IMR-90 (cell line): ENCODE measurements around the gene C19orf47. TPM values are rescaled to one million over a fixed set of nuclear protein-coding genes. Genes with fewer than 3 reads are reported as not detected.

Experiments
- ATAC-seq: fragments of 200-7000 bp; cut with Tn5 transposase; 2 replicates; pipeline ENCODE4 v1.9.1; 2020; ENCODE audit warnings: low read depth, mild to moderate bottlenecking, moderate library complexity
- BruUV-seq: library from RNA; stranded (reverse); fragments of 400-500 nt; replicated peaks from 2 replicates; lab custom pipeline; 2021; lab: Mats Ljungman, UMichigan
- CTCF ChIA-PET: fragments of 300-600 bp; formaldehyde crosslinking; extraction: SDS; loops from one replicate; lab custom pipeline; 2021; ENCODE audit warnings: antibody characterized with exemption; lab: Yijun Ruan, JAX
- POLR2A ChIA-PET: fragments of 300-600 bp; sonication (Branson Sonifier 250); formaldehyde crosslinking; loops from one replicate; lab custom pipeline; 2022; ENCODE audit warnings: antibody characterized with exemption; ENCODE audit not compliant: unreplicated experiment; lab: Charles Lee
- DNase-seq: peaks from one replicate; pipeline ENCODE4 v3.0.0; 2013
- H2AFZ ChIP-seq: replicated peaks from 2 replicates; pipeline ENCODE3; 2013; ENCODE audit warnings: low read length, mild to moderate bottlenecking; ENCODE audit not compliant: poor library complexity
- H2AK5ac ChIP-seq: 2 replicates; pipeline ENCODE4 v1.6.1; 2013; ENCODE audit warnings: low read depth, low read length, inconsistent platforms
- H2AK9ac ChIP-seq: replicated peaks from 2 replicates; pipeline ENCODE3; 2013; ENCODE audit warnings: mild to moderate bottlenecking, low read depth, low read length, moderate library complexity; ENCODE audit not compliant: poor library complexity
- H2BK120ac ChIP-seq: 2 replicates; pipeline ENCODE4 v1.6.1; 2013; ENCODE audit warnings: low read depth, low read length, inconsistent platforms
- H2BK15ac ChIP-seq: 3 replicates; pipeline ENCODE4 v1.6.1; 2013; ENCODE audit warnings: low read depth, low read length, inconsistent platforms
- H2BK20ac ChIP-seq: 2 replicates; pipeline ENCODE4 v1.6.1; 2013; ENCODE audit warnings: low read depth, mild to moderate bottlenecking, inconsistent platforms, low read length, moderate library complexity
- H2BK5ac ChIP-seq: 2 replicates; pipeline ENCODE4 v1.6.1; 2013; ENCODE audit warnings: mild to moderate bottlenecking, low read depth, low read length, inconsistent platforms; ENCODE audit not compliant: poor library complexity, severe bottlenecking
- H3K14ac ChIP-seq: replicated peaks from 2 replicates; pipeline ENCODE4 v1.6.1; 2013; ENCODE audit warnings: low read depth, low read length, inconsistent platforms
- H3K18ac ChIP-seq: 2 replicates; pipeline ENCODE4 v1.6.1; 2013; ENCODE audit warnings: low read depth, low read length, control low read depth
- H3K23ac ChIP-seq: 2 replicates; pipeline ENCODE4 v1.6.1; 2013; ENCODE audit warnings: low read depth, low read length, inconsistent platforms
- H3K27ac ChIP-seq: 2 replicates; pipeline ENCODE4 v1.5.1; 2013; ENCODE audit warnings: mild to moderate bottlenecking, control low read depth, low read length; ENCODE audit not compliant: insufficient read depth
- H3K27me3 ChIP-seq: 2 replicates; pipeline ENCODE4 v1.6.1; 2013; ENCODE audit warnings: low read length; ENCODE audit not compliant: control insufficient read depth, insufficient read depth
- H3K36me3 ChIP-seq: 2 replicates; pipeline ENCODE4 v1.6.1; 2013; ENCODE audit warnings: low read length, mixed read lengths; ENCODE audit not compliant: control insufficient read depth, insufficient read depth
- H3K4ac ChIP-seq: 2 replicates; pipeline ENCODE4 v1.6.1; 2013; ENCODE audit warnings: low read depth, low read length, inconsistent platforms
- H3K4me1 ChIP-seq: 2 replicates; pipeline ENCODE4 v1.6.1; 2013; ENCODE audit warnings: low read length, mixed read lengths; ENCODE audit not compliant: control insufficient read depth, insufficient read depth
- H3K4me2 ChIP-seq: 2 replicates; pipeline ENCODE4 v1.6.1; 2013; ENCODE audit warnings: low read depth, mild to moderate bottlenecking, control low read depth, low read length, moderate library complexity
- H3K4me3 ChIP-seq: 2 replicates; pipeline ENCODE4 v1.5.1; 2013; ENCODE audit warnings: low read depth, mild to moderate bottlenecking, control low read depth, low read length, moderate library complexity; ENCODE audit not compliant: insufficient read depth
- H3K56ac ChIP-seq: 2 replicates; pipeline ENCODE4 v1.6.1; 2013; ENCODE audit warnings: low read length, inconsistent platforms; ENCODE audit not compliant: insufficient read depth; ENCODE audit errors: extremely low read depth
- H3K79me1 ChIP-seq, 2 experiments: 2 replicates each; pipeline ENCODE4 v1.6.1; 2013; ENCODE audit warnings: low read length in 2 of 2, inconsistent platforms in 1 of 2, low read depth in 1 of 2
- H3K9ac ChIP-seq: 2 replicates; pipeline ENCODE4 v1.6.1; 2013; ENCODE audit warnings: low read depth, low read length, control low read depth
- H3K9me1 ChIP-seq: 2 replicates; pipeline ENCODE4 v1.6.1; 2013; ENCODE audit warnings: low read length, inconsistent platforms; ENCODE audit not compliant: insufficient read depth
- H3K9me3 ChIP-seq: 2 replicates; pipeline ENCODE4 v1.6.1; 2013; ENCODE audit warnings: low read length; ENCODE audit not compliant: control insufficient read depth, insufficient read depth
- H4K20me1 ChIP-seq: 2 replicates; pipeline ENCODE4 v1.6.1; 2013; ENCODE audit warnings: low read length, inconsistent platforms; ENCODE audit not compliant: insufficient read depth
- H4K5ac ChIP-seq: 2 replicates; pipeline ENCODE4 v1.6.1; 2013; ENCODE audit warnings: mild to moderate bottlenecking, low read depth, low read length, control low read depth
- H4K8ac ChIP-seq, 2 experiments: 2 replicates each; pipeline ENCODE4 v1.6.1; 2013; ENCODE audit warnings: low read depth in 2 of 2, low read length in 2 of 2, control low read depth in 1 of 2, inconsistent platforms in 1 of 2
- H4K91ac ChIP-seq: 2 replicates; pipeline ENCODE4 v1.6.1; 2013; ENCODE audit warnings: low read depth, low read length, inconsistent platforms; ENCODE audit not compliant: insufficient read depth
- BHLHE40 ChIP-seq: fragments of 150-350 bp; IDR thresholded peaks from 2 replicates; pipeline ENCODE4 v1.6.1; 2016; ENCODE audit warnings: mild to moderate bottlenecking, low read depth, low read length
- CEBPB ChIP-seq: IDR thresholded peaks from 2 replicates; pipeline ENCODE4 v1.6.1; 2012; ENCODE audit warnings: low read depth, low read length, improper control_type of control experiment
- CHD1 ChIP-seq: IDR thresholded peaks from 2 replicates; pipeline ENCODE4 v1.6.1; 2012; ENCODE audit warnings: low read depth, low read length, improper control_type of control experiment
- FOS ChIP-seq: fragments of 150-350 bp; IDR thresholded peaks from 2 replicates; pipeline ENCODE4 v1.6.1; 2016; ENCODE audit warnings: low read depth, low read length
- MAFK ChIP-seq: IDR thresholded peaks from 2 replicates; pipeline ENCODE4 v1.6.1; 2012; ENCODE audit warnings: low read depth, low read length, improper control_type of control experiment
- MAZ ChIP-seq: IDR thresholded peaks from 2 replicates; pipeline ENCODE4 v1.6.1; 2012; ENCODE audit warnings: low read depth, mild to moderate bottlenecking, low read length, improper control_type of control experiment, moderate library complexity, borderline replicate concordance
- MXI1 ChIP-seq: IDR thresholded peaks from 2 replicates; pipeline ENCODE4 v1.6.1; 2012; ENCODE audit warnings: low read depth, mild to moderate bottlenecking, low read length, moderate library complexity, borderline replicate concordance
- NFE2L2 ChIP-seq: fragments of 150-350 bp; IDR thresholded peaks from 2 replicates; pipeline ENCODE4 v1.6.1; 2016; ENCODE audit warnings: low read depth, mild to moderate bottlenecking, low read length
- POLR2A ChIP-seq: IDR thresholded peaks from 2 replicates; pipeline ENCODE4 v1.6.1; 2012; ENCODE audit warnings: mild to moderate bottlenecking, low read depth, low read length
- RAD21 ChIP-seq: IDR thresholded peaks from 2 replicates; pipeline ENCODE4 v1.6.1; 2012; ENCODE audit warnings: low read length, improper control_type of control experiment
- RCOR1 ChIP-seq: IDR thresholded peaks from 2 replicates; pipeline ENCODE4 v1.6.1; 2012; ENCODE audit warnings: mild to moderate bottlenecking, low read length, improper control_type of control experiment; ENCODE audit not compliant: insufficient replicate concordance
- RFX5 ChIP-seq: IDR thresholded peaks from 2 replicates; pipeline ENCODE4 v1.8.0; 2012; ENCODE audit warnings: low read depth, mild to moderate bottlenecking, low read length, moderate library complexity
- SMC3 ChIP-seq: fragments of 150-350 bp; IDR thresholded peaks from 2 replicates; pipeline ENCODE4 v1.6.1; 2016; ENCODE audit warnings: low read depth, mild to moderate bottlenecking, antibody characterized with exemption, low read length, moderate library complexity
- WGBS, 2 experiments: methylation state at CpG; one replicate each; pipeline versions ENCODE4 v1.1.5 to v1.1.7; 2013; ENCODE audit warnings: missing lambda C conversion rate in 2 of 2; ENCODE audit not compliant: insufficient read length in 1 of 2; ENCODE audit errors: extremely low coverage in 2 of 2; 5-methylcytosine and 5-hydroxymethylcytosine counted together
- dilution Hi-C: fragments of 300-500 bp; cut with HindIII; formaldehyde crosslinking; loops from one replicate; pipeline ENCODE4 v1.14.3; 2018; ENCODE audit warnings: low sequenced_read_pairs; ENCODE audit not compliant: unreplicated experiment
- in situ Hi-C: fragments of 300-500 bp; cut with MboI; formaldehyde crosslinking; loops from 3 replicates; pipeline ENCODE4 v1.14.3; 2019; ENCODE audit warnings: low sequenced_read_pairs, inconsistent platforms, mixed read lengths
- intact Hi-C: fragments of 100-400 bp; cut with micrococcal nuclease; formaldehyde crosslinking; loops from 2 replicates; pipeline ENCODE4 v1.10.0; 2022
- polyA plus RNA-seq, 3 experiments: library from polyadenylated mRNA; depleted of rRNA; stranded (reverse); fragments of >200 nt; gene quantifications; 2 replicates each; pipeline ENCODE4 v1.2.3, GENCODE V29; 2012; ENCODE audit warnings: low replicate concordance in 1 of 3
- total RNA-seq: library from RNA; depleted of rRNA; stranded (reverse); fragments of >200 nt; gene quantifications from 2 replicates; pipeline ENCODE4 v1.2.3, GENCODE V29; 2012
- TF ChIP-seq, protein P1 (sequence below): conservative IDR thresholded peaks from 2 replicates; pipeline ENCODE4 v1.5.1; 2012; ENCODE audit warnings: mild to moderate bottlenecking, low read depth, low read length, improper control_type of control experiment
- TF ChIP-seq, protein P2 (sequence below): fragments of 150-350 bp; IDR thresholded peaks from 2 replicates; pipeline ENCODE4 v1.6.1; 2017; ENCODE audit warnings: mild to moderate bottlenecking, antibody characterized with exemption, low read length, low read depth
- TF ChIP-seq, protein P3 (sequence below): fragments of 150-350 bp; IDR thresholded peaks from 2 replicates; pipeline ENCODE4 v1.6.1; 2016; ENCODE audit warnings: low read depth, mild to moderate bottlenecking, low read length, moderate library complexity, borderline replicate concordance

Gene C19orf47
- total and polyA plus RNA-seq, 2 of the 4 experiments (the other 2 are of a cell fraction), result 3.6 to 16.3 TPM

DNA sequence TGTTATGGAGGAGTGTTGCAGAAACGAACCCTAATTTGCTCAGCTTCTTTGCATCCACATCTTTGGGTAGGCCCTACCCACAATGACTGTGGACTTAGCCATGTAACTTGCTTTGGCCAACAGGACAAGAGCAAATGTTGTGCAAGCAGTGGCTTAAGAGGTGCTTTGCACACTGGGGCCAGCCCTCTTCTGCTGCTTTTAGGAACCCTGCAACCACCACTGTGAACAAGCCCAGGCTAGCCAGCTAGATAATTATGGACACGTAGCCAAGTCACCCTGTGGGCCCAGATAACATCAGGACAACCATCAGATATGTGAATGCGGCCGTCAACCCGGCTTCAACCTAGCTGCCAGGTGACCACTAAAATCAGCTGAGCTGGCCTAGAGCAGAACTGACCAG lies 17.1 kb downstream of the C19orf47 start:
- Histone ChIP-seq H2AFZ (no peak overlapping the region), H2AK9ac (no peak overlapping the region), H3K4me1 (no peaks in the 10 kb centered on the region), H2BK15ac (no peak overlapping the region), H3K27ac (no peak overlapping the region), H3K4me2 (no peak overlapping the region), H3K23ac (no peak overlapping the region), H3K18ac (no peak overlapping the region), H3K14ac (no peak overlapping the region), H2BK5ac (no peak overlapping the region), H3K56ac (no peak overlapping the region), H3K27me3 (no peaks in the 10 kb centered on the region), H3K4ac (no peak overlapping the region), H3K9me3 (no peaks in the 10 kb centered on the region), H4K20me1 (no peaks in the 10 kb centered on the region), H3K9ac (no peak overlapping the region), H4K5ac (no peak overlapping the region), H2BK120ac (no peak overlapping the region), H2AK5ac (no peak overlapping the region), H3K9me1 (no peaks in the 10 kb centered on the region), H4K8ac (no peak overlapping the region), H3K36me3 (peaks cover 51% of the 10 kb centered on the region), H3K4me3 (no peak overlapping the region), H3K79me1 (peaks cover 0 to 7% of the 10 kb centered on the region in 2 experiments; a peak in 3 of 4 replicates), H2BK20ac (no peak overlapping the region), H4K91ac (no peak overlapping the region)
- WGBS, 2 experiments, result 96% methylated on average over 4 of the region's 5 CpGs; no CpG with 5 or more reads in 1 of the 2 experiments
- no TSS peak for BruUV-seq
- dilution Hi-C loops (no loop called here), in situ Hi-C loops (no loop called here), intact Hi-C loops (no loop called here)
- DNase-seq (no peak), ATAC-seq (no peak)
- TF ChIP-seq CEBPB (no peak), SMC3 (no peak), MAZ (no peak), RAD21 (no peak), BHLHE40 (no peak), RFX5 (no peak), RCOR1 (no peak), CHD1 (no peak), MAFK (no peak), MXI1 (no peak), FOS (no peak), POLR2A (no peak), NFE2L2 (no peak)
- TF ChIP-seq, protein P1, sequence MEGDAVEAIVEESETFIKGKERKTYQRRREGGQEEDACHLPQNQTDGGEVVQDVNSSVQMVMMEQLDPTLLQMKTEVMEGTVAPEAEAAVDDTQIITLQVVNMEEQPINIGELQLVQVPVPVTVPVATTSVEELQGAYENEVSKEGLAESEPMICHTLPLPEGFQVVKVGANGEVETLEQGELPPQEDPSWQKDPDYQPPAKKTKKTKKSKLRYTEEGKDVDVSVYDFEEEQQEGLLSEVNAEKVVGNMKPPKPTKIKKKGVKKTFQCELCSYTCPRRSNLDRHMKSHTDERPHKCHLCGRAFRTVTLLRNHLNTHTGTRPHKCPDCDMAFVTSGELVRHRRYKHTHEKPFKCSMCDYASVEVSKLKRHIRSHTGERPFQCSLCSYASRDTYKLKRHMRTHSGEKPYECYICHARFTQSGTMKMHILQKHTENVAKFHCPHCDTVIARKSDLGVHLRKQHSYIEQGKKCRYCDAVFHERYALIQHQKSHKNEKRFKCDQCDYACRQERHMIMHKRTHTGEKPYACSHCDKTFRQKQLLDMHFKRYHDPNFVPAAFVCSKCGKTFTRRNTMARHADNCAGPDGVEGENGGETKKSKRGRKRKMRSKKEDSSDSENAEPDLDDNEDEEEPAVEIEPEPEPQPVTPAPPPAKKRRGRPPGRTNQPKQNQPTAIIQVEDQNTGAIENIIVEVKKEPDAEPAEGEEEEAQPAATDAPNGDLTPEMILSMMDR, result no peak
- TF ChIP-seq, protein P2, sequence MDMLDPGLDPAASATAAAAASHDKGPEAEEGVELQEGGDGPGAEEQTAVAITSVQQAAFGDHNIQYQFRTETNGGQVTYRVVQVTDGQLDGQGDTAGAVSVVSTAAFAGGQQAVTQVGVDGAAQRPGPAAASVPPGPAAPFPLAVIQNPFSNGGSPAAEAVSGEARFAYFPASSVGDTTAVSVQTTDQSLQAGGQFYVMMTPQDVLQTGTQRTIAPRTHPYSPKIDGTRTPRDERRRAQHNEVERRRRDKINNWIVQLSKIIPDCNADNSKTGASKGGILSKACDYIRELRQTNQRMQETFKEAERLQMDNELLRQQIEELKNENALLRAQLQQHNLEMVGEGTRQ, result no peak
- TF ChIP-seq, protein P3, sequence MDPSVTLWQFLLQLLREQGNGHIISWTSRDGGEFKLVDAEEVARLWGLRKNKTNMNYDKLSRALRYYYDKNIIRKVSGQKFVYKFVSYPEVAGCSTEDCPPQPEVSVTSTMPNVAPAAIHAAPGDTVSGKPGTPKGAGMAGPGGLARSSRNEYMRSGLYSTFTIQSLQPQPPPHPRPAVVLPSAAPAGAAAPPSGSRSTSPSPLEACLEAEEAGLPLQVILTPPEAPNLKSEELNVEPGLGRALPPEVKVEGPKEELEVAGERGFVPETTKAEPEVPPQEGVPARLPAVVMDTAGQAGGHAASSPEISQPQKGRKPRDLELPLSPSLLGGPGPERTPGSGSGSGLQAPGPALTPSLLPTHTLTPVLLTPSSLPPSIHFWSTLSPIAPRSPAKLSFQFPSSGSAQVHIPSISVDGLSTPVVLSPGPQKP, result no peak
- ChIA-PET CTCF (no interaction called here), POLR2A (no interaction called here)
